ENCODE results near the gene UBE2V1.

GRCh38 chr20:50101281-50101680 lies 11.7 kb downstream of the UBE2V1 start:
- TF ChIP-seq CTCF (IDR thresholded peaks at IDR 0.05; ENCODE audit: poor library complexity) (no peak), EZH2phosphoT487 (IDR thresholded peaks at IDR 0.05; ENCODE audit: low read depth, severe bottlenecking, unreplicated experiment) (no peak)
